D721Med (cell line): ENCODE data around the gene HDLBP.
A peak's percentile ranks its signal among the peaks of the same experiment; 100 is the strongest.

Experiments
- DNase-seq: peaks from one replicate; pipeline ENCODE4 v3.0.0; 2011; ENCODE audit warnings: low spot score; ENCODE audit not compliant: insufficient read length
- FAIRE-seq: peaks from 2 replicates; lab custom pipeline; 2011; peaks lifted over from hg19 to GRCh38; lab: Jason Lieb, UNC
- TF ChIP-seq, protein P1 (sequence below): IDR thresholded peaks from 2 replicates; pipeline ENCODE4 v1.5.1; 2012; ENCODE audit warnings: mild to moderate bottlenecking, control low read depth; ENCODE audit not compliant: insufficient read depth; ENCODE audit errors: missing control alignments

HDLBP gene

GRCh38 chr2:241219856-241220356 is 95.6 kb downstream of the HDLBP start:
- DNase-seq (no peak), FAIRE-seq (no peak)
- TF ChIP-seq, protein P1, sequence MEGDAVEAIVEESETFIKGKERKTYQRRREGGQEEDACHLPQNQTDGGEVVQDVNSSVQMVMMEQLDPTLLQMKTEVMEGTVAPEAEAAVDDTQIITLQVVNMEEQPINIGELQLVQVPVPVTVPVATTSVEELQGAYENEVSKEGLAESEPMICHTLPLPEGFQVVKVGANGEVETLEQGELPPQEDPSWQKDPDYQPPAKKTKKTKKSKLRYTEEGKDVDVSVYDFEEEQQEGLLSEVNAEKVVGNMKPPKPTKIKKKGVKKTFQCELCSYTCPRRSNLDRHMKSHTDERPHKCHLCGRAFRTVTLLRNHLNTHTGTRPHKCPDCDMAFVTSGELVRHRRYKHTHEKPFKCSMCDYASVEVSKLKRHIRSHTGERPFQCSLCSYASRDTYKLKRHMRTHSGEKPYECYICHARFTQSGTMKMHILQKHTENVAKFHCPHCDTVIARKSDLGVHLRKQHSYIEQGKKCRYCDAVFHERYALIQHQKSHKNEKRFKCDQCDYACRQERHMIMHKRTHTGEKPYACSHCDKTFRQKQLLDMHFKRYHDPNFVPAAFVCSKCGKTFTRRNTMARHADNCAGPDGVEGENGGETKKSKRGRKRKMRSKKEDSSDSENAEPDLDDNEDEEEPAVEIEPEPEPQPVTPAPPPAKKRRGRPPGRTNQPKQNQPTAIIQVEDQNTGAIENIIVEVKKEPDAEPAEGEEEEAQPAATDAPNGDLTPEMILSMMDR = no peak

DNA sequence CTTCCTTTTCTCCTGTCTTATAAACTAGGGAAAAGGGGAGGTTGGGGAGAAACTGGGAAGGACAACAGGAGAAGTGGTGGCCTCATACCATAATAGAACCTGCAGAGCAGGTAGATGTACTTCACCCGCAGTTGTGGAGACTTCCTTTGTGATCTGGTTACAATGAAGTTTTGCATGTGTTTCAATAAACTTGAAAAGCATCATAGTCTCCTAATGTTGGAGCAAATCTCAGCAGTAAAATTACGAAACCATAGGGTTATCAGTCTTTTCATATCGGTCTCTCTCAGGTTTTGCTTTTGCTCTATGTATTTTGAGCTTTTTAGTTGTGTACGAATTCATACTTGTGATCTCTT is 96.5 kb downstream of the HDLBP start:
- FAIRE-seq = no peak
- TF ChIP-seq, protein P1 = no peak
- DNase-seq = no peak

- DNase-seq (no peak), FAIRE-seq (no peak)
- TF ChIP-seq, protein P1 = peak; percentile 19
Observed at GRCh38 chr2:241218131-241219029, 97.1 kb downstream of the HDLBP start.

- FAIRE-seq = no peak
- TF ChIP-seq, protein P1 = no peak
- peak; percentile 72 for DNase-seq
Observed at GRCh38 chr2:241217320-241218031, 98.0 kb downstream of the HDLBP start.

DNA sequence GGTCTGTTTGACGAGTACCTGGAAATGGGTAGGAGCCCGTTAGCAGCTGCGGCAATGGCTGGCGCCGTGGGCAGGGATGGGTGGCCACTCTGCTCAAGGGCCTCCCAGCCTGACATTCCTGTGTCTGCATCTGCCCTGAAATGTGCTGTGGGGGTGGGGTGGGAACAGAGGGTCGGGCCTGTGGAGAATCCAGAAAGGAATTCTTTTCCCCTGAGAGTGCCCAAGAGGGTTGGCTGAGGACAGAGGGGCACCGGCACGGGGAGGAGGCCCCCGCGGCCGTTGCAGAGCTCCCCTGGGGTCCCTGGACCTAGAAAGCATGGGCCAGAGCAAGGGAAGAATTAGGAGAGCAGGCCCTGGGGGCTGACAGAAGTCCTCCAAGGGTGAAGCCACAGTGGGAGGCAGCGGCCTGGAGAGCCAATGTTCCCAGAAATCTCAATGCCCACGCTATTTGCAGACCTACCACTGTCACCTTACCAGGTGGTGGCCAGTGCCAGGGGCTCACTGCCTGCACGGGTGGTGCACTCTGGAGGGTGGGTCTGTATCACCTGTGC is 99.2 kb downstream of the HDLBP start:
- DNase-seq = no peak
- FAIRE-seq = no peak
- TF ChIP-seq, protein P1 = no peak

DNA sequence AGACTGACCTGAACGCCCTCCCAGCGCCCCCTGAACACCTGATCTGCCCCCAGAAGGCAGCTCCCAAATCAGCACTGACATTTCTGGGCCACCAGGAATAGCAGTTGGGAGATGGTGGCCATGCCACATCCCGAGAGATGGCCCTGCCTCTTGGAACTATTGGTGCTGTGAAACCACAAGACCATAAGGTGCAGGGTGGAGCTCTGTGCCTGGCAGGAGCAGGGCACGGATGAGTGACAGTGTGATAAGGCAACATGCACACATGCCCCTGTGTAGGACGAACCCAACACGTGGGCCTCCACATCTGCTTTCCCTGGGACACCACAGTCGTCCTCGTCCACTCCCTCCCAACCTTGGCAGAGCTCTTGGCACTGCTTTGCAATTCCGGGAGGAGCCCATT is 100.1 kb downstream of the HDLBP start:
- DNase-seq = no peak
- TF ChIP-seq, protein P1 = no peak
- no peak for FAIRE-seq
